NCI-H1105 (cell line): ENCODE results near the gene SPECC1.
"Not testable (repeated sequence)": the region's sequence is repeated elsewhere in the genome, so short reads cannot be mapped to it uniquely, and the experiment has no call there.

Experiments
- DNase-seq: peaks from one replicate; lab custom pipeline; 2025; lab: John Stamatoyannopoulos, UW

The SPECC1 gene

GRCh38 chr17:20207262-20207985, 198.3 kb downstream of the SPECC1 start:
- DNase-seq: no peak

GRCh38 chr17:20208717-20209116, 199.6 kb downstream of the SPECC1 start:
- no peak for DNase-seq

GRCh38 chr17:20210180-20210579, 201.0 kb downstream of the SPECC1 start:
- no peak for DNase-seq

- DNase-seq: no peak
These were observed 201.5 kb downstream of the SPECC1 start for GRCh38 chr17:20210614-20211013.

GRCh38 chr17:20211246-20211645, 202.1 kb downstream of the SPECC1 start:
- DNase-seq: no peak

- no peak for DNase-seq
These were observed 204.3 kb downstream of the SPECC1 start for GRCh38 chr17:20213449-20213848.

- no peak for DNase-seq
These were observed 205.6 kb downstream of the SPECC1 start for GRCh38 chr17:20214794-20215193.

- no peak for DNase-seq
These were observed 207.1 kb downstream of the SPECC1 start for GRCh38 chr17:20216154-20216815.

- no peak for DNase-seq
These were observed 207.7 kb downstream of the SPECC1 start for GRCh38 chr17:20216853-20217252.

GRCh38 chr17:20217677-20218076, 208.5 kb downstream of the SPECC1 start:
- DNase-seq: no peak

GRCh38 chr17:20218272-20218671, 209.1 kb downstream of the SPECC1 start:
- no peak for DNase-seq

GRCh38 chr17:20223808-20224328, 214.7 kb downstream of the SPECC1 start:
- DNase-seq: no peak

- no peak for DNase-seq
These were observed 215.2 kb downstream of the SPECC1 start for GRCh38 chr17:20224379-20224778.

GRCh38 chr17:20225162-20226115, 216.3 kb downstream of the SPECC1 start:
- no peak for DNase-seq

- DNase-seq: peak; percentile 72
These were observed 217.8 kb downstream of the SPECC1 start for GRCh38 chr17:20226814-20227482.

GRCh38 chr17:20227720-20228370, 218.7 kb downstream of the SPECC1 start:
- not testable (repeated sequence) for DNase-seq

GRCh38 chr17:20228410-20228809, 219.3 kb downstream of the SPECC1 start:
- DNase-seq: no peak

GRCh38 chr17:20228860-20229259, 219.7 kb downstream of the SPECC1 start:
- no peak for DNase-seq

- DNase-seq: no peak
These were observed 221.8 kb downstream of the SPECC1 start for GRCh38 chr17:20230924-20231323.

GRCh38 chr17:20232611-20233010, 223.5 kb downstream of the SPECC1 start:
- no peak for DNase-seq

GRCh38 chr17:20234276-20234675, 225.1 kb downstream of the SPECC1 start:
- no peak for DNase-seq
